Neural progenitor cell (in vitro differentiated cells): Measurements from ENCODE around the gene ZBTB5. TPM values are rescaled to one million over a fixed set of nuclear protein-coding genes. Genes with fewer than 3 reads are reported as not detected.
A peak's percentile ranks its signal among the peaks of the same experiment; 100 is the strongest.

ENCODE experiments used
- DNase-seq: peaks from one replicate; pipeline ENCODE4 v3.0.0-alpha.2; 2016; ENCODE audit warnings: low spot score
- H2AFZ ChIP-seq: fragments of 200-600 bp; sonication (generic); replicated peaks from 2 replicates; pipeline ENCODE4 v1.6.1; 2016; ENCODE audit warnings: antibody characterized with exemption
- H3F3A ChIP-seq: fragments of 200-600 bp; sonication (generic); 2 replicates; pipeline ENCODE4 v1.6.1; 2016; ENCODE audit warnings: antibody characterized with exemption, low read depth
- H3K27ac ChIP-seq: fragments of 200-600 bp; sonication (generic); 2 replicates; pipeline ENCODE4 v1.5.1; 2016; ENCODE audit warnings: mild to moderate bottlenecking
- H3K27me3 ChIP-seq: fragments of 200-600 bp; sonication (generic); 2 replicates; pipeline ENCODE4 v1.6.1; 2016; ENCODE audit warnings: mild to moderate bottlenecking, moderate library complexity
- H3K36me3 ChIP-seq: fragments of 200-600 bp; sonication (generic); 2 replicates; pipeline ENCODE4 v1.5.1; 2016
- H3K4me1 ChIP-seq: fragments of 200-600 bp; sonication (generic); 2 replicates; pipeline ENCODE4 v1.6.1; 2016; ENCODE audit warnings: mixed run types
- H3K4me2 ChIP-seq: fragments of 200-600 bp; sonication (generic); 2 replicates; pipeline ENCODE4 v1.6.1; 2016
- H3K4me3 ChIP-seq: fragments of 200-600 bp; sonication (generic); 2 replicates; pipeline ENCODE4 v1.5.1; 2016
- H3K79me2 ChIP-seq: fragments of 200-600 bp; sonication (generic); 2 replicates; pipeline ENCODE4 v1.6.1; 2016; ENCODE audit warnings: low read depth
- H3K9ac ChIP-seq: fragments of 200-600 bp; sonication (generic); 2 replicates; pipeline ENCODE4 v1.6.1; 2016
- H3K9me3 ChIP-seq: fragments of 200-600 bp; sonication (generic); 2 replicates; pipeline ENCODE4 v1.5.1; 2016; ENCODE audit warnings: low read depth
- H4K20me1 ChIP-seq: fragments of 200-600 bp; sonication (generic); 2 replicates; pipeline ENCODE4 v1.6.1; 2016; ENCODE audit warnings: low read depth
- H3K27ac Mint-ChIP-seq: 3 replicates; pipeline ENCODE4 v1.8.0; 2021; ENCODE audit warnings: mixed read lengths
- H3K27me3 Mint-ChIP-seq: 2 replicates; pipeline ENCODE4 v1.8.0; 2022; ENCODE audit warnings: low read depth, mild to moderate bottlenecking, inconsistent platforms, moderate library complexity, mixed read lengths; ENCODE audit not compliant: insufficient read depth
- H3K36me3 Mint-ChIP-seq: 3 replicates; pipeline ENCODE4 v1.8.0; 2021; ENCODE audit warnings: mixed read lengths
- H3K4me1 Mint-ChIP-seq: 3 replicates; pipeline ENCODE4 v1.8.0; 2021; ENCODE audit warnings: mixed read lengths
- H3K4me3 Mint-ChIP-seq: 3 replicates; pipeline ENCODE4 v1.8.0; 2021; ENCODE audit warnings: mild to moderate bottlenecking, moderate library complexity, mixed read lengths
- H3K9me3 Mint-ChIP-seq: 3 replicates; pipeline ENCODE4 v1.8.0; 2020; ENCODE audit warnings: mixed read lengths
- EZH2 ChIP-seq: fragments of 200-600 bp; sonication (generic); IDR thresholded peaks from 2 replicates; pipeline ENCODE4 v1.6.1; 2017; ENCODE audit warnings: antibody characterized with exemption, mild to moderate bottlenecking, moderate library complexity
- EZH2phosphoT487 ChIP-seq: fragments of 200-600 bp; sonication (generic); IDR thresholded peaks from 2 replicates; pipeline ENCODE4 v1.6.1; 2017; ENCODE audit warnings: antibody characterized with exemption
- total RNA-seq: library from RNA; depleted of rRNA; stranded (reverse); fragments of >200 nt; gene quantifications from 2 replicates; pipeline ENCODE4 v1.2.3, GENCODE V29; 2015; ENCODE audit warnings: low replicate concordance
- TF ChIP-seq, protein P1 (sequence below): fragments of 200-600 bp; sonication (generic); IDR thresholded peaks from 2 replicates; pipeline ENCODE4 v1.5.1; 2017; ENCODE audit warnings: antibody characterized with exemption, mild to moderate bottlenecking

Gene ZBTB5
- total RNA-seq, 1 donor from 2014 or later = 24.1 TPM

DNA sequence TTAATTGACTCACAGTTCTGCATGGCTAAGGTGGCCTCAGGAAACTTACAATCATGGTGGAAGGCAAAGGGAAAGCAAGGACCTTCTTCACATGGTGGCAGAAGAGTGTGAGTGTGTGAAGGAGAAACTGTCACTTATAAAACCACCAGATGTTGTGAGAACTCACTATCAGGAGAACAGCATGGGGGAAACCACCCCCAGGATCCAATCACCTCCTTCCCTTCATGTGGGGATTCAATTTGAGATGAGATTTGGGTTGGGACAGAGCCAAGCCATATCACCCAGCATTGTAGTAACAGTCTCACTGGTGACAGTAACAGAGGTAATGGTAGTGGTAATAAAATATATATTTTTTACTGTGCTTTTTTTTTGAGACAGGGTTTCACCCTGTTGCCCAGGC, 18.1 kb downstream of the ZBTB5 start:
- Mint-ChIP-seq H3K4me3 (no peak overlapping the region), H3K4me1 (peaks cover 10% of the 10 kb centered on the region), H3K9me3 (no peaks in the 10 kb centered on the region), H3K27ac (no peak overlapping the region), H3K36me3 (peaks cover 24% of the 10 kb centered on the region), H3K27me3 (no peaks in the 10 kb centered on the region)
- H3K4me3 ChIP-seq = no peak overlapping the region
- H3K27me3 ChIP-seq = no peaks in the 10 kb centered on the region
- H3K9ac ChIP-seq = no peak overlapping the region
- peaks cover 34% of the 10 kb centered on the region for H4K20me1 ChIP-seq
- no peaks in the 10 kb centered on the region for H3K9me3 ChIP-seq
- H3K4me2 ChIP-seq = no peak overlapping the region
- H3K36me3 ChIP-seq = no peaks in the 10 kb centered on the region
- peaks cover 92% of the 10 kb centered on the region for H3K79me2 ChIP-seq
- peaks cover 30% of the 10 kb centered on the region for H3K4me1 ChIP-seq
- H3K27ac ChIP-seq = no peak overlapping the region
- TF ChIP-seq EZH2 (no peak), EZH2phosphoT487 (no peak)
- TF ChIP-seq, protein P1, sequence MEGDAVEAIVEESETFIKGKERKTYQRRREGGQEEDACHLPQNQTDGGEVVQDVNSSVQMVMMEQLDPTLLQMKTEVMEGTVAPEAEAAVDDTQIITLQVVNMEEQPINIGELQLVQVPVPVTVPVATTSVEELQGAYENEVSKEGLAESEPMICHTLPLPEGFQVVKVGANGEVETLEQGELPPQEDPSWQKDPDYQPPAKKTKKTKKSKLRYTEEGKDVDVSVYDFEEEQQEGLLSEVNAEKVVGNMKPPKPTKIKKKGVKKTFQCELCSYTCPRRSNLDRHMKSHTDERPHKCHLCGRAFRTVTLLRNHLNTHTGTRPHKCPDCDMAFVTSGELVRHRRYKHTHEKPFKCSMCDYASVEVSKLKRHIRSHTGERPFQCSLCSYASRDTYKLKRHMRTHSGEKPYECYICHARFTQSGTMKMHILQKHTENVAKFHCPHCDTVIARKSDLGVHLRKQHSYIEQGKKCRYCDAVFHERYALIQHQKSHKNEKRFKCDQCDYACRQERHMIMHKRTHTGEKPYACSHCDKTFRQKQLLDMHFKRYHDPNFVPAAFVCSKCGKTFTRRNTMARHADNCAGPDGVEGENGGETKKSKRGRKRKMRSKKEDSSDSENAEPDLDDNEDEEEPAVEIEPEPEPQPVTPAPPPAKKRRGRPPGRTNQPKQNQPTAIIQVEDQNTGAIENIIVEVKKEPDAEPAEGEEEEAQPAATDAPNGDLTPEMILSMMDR = no peak
- no peak for DNase-seq
- no peak overlapping the region for H2AFZ ChIP-seq
- H3F3A ChIP-seq = peaks cover 31% of the 10 kb centered on the region

DNA sequence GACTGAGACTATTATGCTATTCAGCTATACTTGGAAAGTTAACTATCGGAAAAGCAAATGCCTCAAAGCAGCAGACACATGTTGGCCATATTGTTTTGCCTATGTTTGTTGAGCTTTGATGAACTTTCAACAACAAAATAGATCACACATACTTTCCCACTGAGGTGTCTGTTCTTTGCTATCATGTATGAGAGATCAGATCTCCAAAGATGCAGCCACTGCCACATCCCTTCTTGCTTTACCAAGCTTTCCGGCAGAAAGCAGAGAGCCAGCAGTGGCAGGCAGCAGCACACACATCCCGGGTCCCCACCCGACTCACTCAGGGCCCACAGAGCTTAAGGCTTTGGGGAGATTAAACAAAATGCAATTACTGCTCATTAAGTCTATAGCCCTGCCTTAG, 18.8 kb downstream of the ZBTB5 start:
- Mint-ChIP-seq H3K4me1 (peaks cover 10% of the 10 kb centered on the region), H3K4me3 (no peak overlapping the region), H3K27ac (no peak overlapping the region), H3K27me3 (no peaks in the 10 kb centered on the region), H3K36me3 (peaks cover 25% of the 10 kb centered on the region), H3K9me3 (no peaks in the 10 kb centered on the region)
- Histone ChIP-seq H3K36me3 (no peaks in the 10 kb centered on the region), H3K4me2 (no peak overlapping the region), H3K4me1 (peaks cover 30% of the 10 kb centered on the region), H3K9ac (no peak overlapping the region), H3K79me2 (peaks cover 85% of the 10 kb centered on the region), H4K20me1 (peaks cover 41% of the 10 kb centered on the region), H3F3A (peaks cover 25% of the 10 kb centered on the region), H3K27me3 (no peaks in the 10 kb centered on the region), H3K4me3 (no peak overlapping the region), H2AFZ (no peak overlapping the region), H3K9me3 (no peaks in the 10 kb centered on the region), H3K27ac (peak overlapping the region; percentile 25)
- no peak for DNase-seq
- TF ChIP-seq EZH2 (no peak), EZH2phosphoT487 (no peak)
- TF ChIP-seq, protein P1 = no peak

DNA sequence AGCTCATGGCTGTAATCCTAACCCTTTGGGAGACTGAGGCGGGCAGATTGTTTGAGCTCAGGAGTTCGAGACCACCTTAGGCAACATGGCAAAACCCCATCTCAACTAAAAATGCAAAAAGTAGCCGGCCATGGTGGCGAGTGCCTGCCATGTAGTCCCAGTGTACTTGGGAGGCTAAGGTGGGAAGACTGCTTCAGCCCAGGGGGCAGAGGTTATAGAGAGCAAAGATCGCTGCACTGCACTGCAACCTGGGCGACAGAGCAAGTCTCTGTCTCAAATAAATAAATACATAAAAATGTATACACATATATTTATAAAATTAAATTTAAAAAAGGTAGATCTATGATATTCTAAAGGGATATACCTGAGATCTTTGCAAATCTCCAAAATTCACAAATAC, 19.4 kb downstream of the ZBTB5 start:
- Histone ChIP-seq H3F3A (peaks cover 21% of the 10 kb centered on the region), H3K4me2 (no peak overlapping the region), H3K4me1 (peaks cover 30% of the 10 kb centered on the region), H3K27me3 (no peaks in the 10 kb centered on the region), H3K4me3 (no peak overlapping the region), H3K9me3 (no peaks in the 10 kb centered on the region), H4K20me1 (peaks cover 46% of the 10 kb centered on the region), H3K36me3 (no peaks in the 10 kb centered on the region), H2AFZ (no peak overlapping the region), H3K9ac (no peak overlapping the region), H3K27ac (no peak overlapping the region), H3K79me2 (peaks cover 83% of the 10 kb centered on the region)
- Mint-ChIP-seq H3K4me3 (no peak overlapping the region), H3K27ac (no peak overlapping the region), H3K36me3 (peaks cover 27% of the 10 kb centered on the region), H3K9me3 (no peaks in the 10 kb centered on the region), H3K4me1 (peaks cover 10% of the 10 kb centered on the region), H3K27me3 (no peaks in the 10 kb centered on the region)
- TF ChIP-seq EZH2 (no peak), EZH2phosphoT487 (no peak)
- TF ChIP-seq, protein P1 = no peak
- no peak for DNase-seq

DNA sequence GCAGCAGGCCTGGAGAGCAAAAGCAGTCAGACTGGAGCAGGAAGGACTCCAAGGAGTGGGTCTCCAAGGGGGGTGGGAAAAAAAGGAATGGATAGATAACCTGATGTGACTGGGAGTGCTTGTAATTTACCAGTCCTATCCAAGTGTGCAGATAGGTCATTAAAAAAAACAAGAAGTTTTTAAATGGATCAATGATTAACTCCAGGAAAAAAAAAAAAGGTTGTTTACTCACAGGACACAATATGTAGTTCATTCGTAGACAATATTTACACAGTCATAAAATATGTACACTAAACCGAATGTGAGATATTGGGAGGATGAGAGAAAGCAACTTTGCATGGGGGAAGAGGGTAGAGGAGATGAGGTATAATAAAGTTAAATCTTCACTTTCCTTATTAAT, 20.4 kb downstream of the ZBTB5 start:
- H3K36me3 Mint-ChIP-seq = peaks cover 22% of the 10 kb centered on the region
- Histone ChIP-seq H3K9ac (no peak overlapping the region), H3F3A (peaks cover 13% of the 10 kb centered on the region), H3K4me3 (no peak overlapping the region), H2AFZ (no peak overlapping the region), H3K36me3 (no peaks in the 10 kb centered on the region), H4K20me1 (peaks cover 56% of the 10 kb centered on the region), H3K4me1 (peaks cover 20% of the 10 kb centered on the region), H3K27me3 (no peaks in the 10 kb centered on the region), H3K9me3 (no peaks in the 10 kb centered on the region), H3K4me2 (no peak overlapping the region), H3K79me2 (peaks cover 85% of the 10 kb centered on the region), H3K27ac (no peak overlapping the region)
- peaks cover 5% of the 10 kb centered on the region for H3K4me1 Mint-ChIP-seq
- TF ChIP-seq EZH2phosphoT487 = no peak
- no peaks in the 10 kb centered on the region for H3K9me3 Mint-ChIP-seq
- no peak overlapping the region for H3K27ac Mint-ChIP-seq
- no peak for DNase-seq
- H3K4me3 Mint-ChIP-seq = no peak overlapping the region
- H3K27me3 Mint-ChIP-seq = no peaks in the 10 kb centered on the region
